K562 (cell line): ENCODE results near the gene COL13A1.

Experiments
- CBFA2T3 ChIP-seq: fragments of 450-650 bp; IDR thresholded peaks from 2 replicates; pipeline ENCODE4 v1.6.1; 2017
- NRF1 ChIP-seq, 2 experiments: fragments of 450-650 bp; IDR thresholded peaks in 1 of 2; conservative IDR thresholded peaks in 1 of 2; 2 replicates each; pipeline ENCODE4 v1.6.1; 2014; ENCODE audit warnings: mild to moderate bottlenecking in 2 of 2
- POLR2A ChIP-seq: fragments of 450-650 bp; conservative IDR thresholded peaks from 2 replicates; pipeline ENCODE4 v1.6.1; 2016
- ZNF24 ChIP-seq: fragments of 450-650 bp; IDR thresholded peaks from 2 replicates; pipeline ENCODE4 v1.6.1; 2016
- TF ChIP-seq, protein P1 (sequence below), 2 experiments: fragments of 450-650 bp; formaldehyde crosslinking in 1 of 2; IDR thresholded peaks; 2 replicates each; pipeline versions ENCODE4 v1.4.0 to v1.6.1; 2014 to 2020; ENCODE audit warnings: mild to moderate bottlenecking in 2 of 2, borderline replicate concordance in 1 of 2, low read depth in 1 of 2
- TF ChIP-seq, protein P2 (sequence below), 3 experiments: IDR thresholded peaks in 2 of 3; conservative IDR thresholded peaks in 1 of 3; 2 replicates each; pipeline ENCODE4 v1.5.1; 2011 to 2012; ENCODE audit warnings: low read length in 3 of 3, mild to moderate bottlenecking in 3 of 3, control low read depth in 2 of 3, improper control_type of control experiment in 1 of 3, inconsistent platforms in 1 of 3, low read depth in 1 of 3, mixed read lengths in 1 of 3, moderate library complexity in 1 of 3; ENCODE audit not compliant: insufficient read depth in 2 of 3
- TF ChIP-seq, protein P3 (sequence below): sonication (generic); formaldehyde crosslinking; IDR thresholded peaks from 2 replicates; pipeline ENCODE4 v1.8.0; 2022; ENCODE audit warnings: missing genetic modification reagents, mild to moderate bottlenecking, borderline replicate concordance
- TF ChIP-seq, protein P4 (sequence below), 3 experiments: fragments of 200-800 bp in 1 of 3; fragments of 250-450 bp in 1 of 3; fragments of 450-650 bp in 1 of 3; sonication (Bioruptor Pico) in 1 of 3; sonication (Bioruptor generic) in 1 of 3; formaldehyde crosslinking in 1 of 3; IDR thresholded peaks; 2 replicates each; pipeline versions ENCODE4 v1.6.1 to v1.8.0; 2016 to 2022; ENCODE audit warnings: mild to moderate bottlenecking in 2 of 3, missing genetic modification characterization in 2 of 3, missing compliant biosample characterization in 1 of 3, moderate library complexity in 1 of 3

DNA sequence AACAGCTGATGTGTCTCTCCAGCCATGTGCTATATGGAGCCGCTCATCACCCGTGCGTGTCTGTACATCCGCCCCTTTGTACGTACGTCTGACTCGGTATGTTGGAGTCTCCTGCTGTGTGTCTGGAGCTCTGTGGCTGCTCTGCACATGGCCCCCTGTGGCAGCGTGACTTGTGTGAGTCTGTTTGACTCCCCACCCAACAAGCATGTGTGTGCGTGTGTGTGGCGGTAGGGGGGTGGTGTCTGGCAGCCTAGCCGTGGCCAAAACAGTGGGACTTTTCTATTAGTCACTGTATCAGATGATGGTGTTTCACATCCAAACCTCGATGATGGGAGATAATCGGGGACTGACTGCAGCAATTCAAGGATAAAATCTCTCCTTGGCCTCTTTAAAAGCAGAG, 94.1 kb downstream of the COL13A1 start:
- TF ChIP-seq POLR2A, result no peak
- TF ChIP-seq ZNF24, result no peak
- TF ChIP-seq NRF1 (conservative IDR thresholded peaks at IDR 0.05 in 1 of 2, IDR thresholded peaks at IDR 0.05 in 1 of 2), result no peak
- TF ChIP-seq, protein P1, sequence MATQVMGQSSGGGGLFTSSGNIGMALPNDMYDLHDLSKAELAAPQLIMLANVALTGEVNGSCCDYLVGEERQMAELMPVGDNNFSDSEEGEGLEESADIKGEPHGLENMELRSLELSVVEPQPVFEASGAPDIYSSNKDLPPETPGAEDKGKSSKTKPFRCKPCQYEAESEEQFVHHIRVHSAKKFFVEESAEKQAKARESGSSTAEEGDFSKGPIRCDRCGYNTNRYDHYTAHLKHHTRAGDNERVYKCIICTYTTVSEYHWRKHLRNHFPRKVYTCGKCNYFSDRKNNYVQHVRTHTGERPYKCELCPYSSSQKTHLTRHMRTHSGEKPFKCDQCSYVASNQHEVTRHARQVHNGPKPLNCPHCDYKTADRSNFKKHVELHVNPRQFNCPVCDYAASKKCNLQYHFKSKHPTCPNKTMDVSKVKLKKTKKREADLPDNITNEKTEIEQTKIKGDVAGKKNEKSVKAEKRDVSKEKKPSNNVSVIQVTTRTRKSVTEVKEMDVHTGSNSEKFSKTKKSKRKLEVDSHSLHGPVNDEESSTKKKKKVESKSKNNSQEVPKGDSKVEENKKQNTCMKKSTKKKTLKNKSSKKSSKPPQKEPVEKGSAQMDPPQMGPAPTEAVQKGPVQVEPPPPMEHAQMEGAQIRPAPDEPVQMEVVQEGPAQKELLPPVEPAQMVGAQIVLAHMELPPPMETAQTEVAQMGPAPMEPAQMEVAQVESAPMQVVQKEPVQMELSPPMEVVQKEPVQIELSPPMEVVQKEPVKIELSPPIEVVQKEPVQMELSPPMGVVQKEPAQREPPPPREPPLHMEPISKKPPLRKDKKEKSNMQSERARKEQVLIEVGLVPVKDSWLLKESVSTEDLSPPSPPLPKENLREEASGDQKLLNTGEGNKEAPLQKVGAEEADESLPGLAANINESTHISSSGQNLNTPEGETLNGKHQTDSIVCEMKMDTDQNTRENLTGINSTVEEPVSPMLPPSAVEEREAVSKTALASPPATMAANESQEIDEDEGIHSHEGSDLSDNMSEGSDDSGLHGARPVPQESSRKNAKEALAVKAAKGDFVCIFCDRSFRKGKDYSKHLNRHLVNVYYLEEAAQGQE (IDR thresholded peaks at IDR 0.05; ENCODE audit: borderline replicate concordance), result no peak
- TF ChIP-seq, protein P1 (CRISPR knock-in tag; IDR thresholded peaks at IDR 0.05; ENCODE audit: low read depth), result no peak
- TF ChIP-seq, protein P2, sequence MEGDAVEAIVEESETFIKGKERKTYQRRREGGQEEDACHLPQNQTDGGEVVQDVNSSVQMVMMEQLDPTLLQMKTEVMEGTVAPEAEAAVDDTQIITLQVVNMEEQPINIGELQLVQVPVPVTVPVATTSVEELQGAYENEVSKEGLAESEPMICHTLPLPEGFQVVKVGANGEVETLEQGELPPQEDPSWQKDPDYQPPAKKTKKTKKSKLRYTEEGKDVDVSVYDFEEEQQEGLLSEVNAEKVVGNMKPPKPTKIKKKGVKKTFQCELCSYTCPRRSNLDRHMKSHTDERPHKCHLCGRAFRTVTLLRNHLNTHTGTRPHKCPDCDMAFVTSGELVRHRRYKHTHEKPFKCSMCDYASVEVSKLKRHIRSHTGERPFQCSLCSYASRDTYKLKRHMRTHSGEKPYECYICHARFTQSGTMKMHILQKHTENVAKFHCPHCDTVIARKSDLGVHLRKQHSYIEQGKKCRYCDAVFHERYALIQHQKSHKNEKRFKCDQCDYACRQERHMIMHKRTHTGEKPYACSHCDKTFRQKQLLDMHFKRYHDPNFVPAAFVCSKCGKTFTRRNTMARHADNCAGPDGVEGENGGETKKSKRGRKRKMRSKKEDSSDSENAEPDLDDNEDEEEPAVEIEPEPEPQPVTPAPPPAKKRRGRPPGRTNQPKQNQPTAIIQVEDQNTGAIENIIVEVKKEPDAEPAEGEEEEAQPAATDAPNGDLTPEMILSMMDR (IDR thresholded peaks at IDR 0.05 in 2 of 3, conservative IDR thresholded peaks at IDR 0.05 in 1 of 3; ENCODE audit: insufficient read depth in 2 of 3, low read depth in 1 of 3, low read length in 3 of 3), result no peak
- TF ChIP-seq, protein P3, sequence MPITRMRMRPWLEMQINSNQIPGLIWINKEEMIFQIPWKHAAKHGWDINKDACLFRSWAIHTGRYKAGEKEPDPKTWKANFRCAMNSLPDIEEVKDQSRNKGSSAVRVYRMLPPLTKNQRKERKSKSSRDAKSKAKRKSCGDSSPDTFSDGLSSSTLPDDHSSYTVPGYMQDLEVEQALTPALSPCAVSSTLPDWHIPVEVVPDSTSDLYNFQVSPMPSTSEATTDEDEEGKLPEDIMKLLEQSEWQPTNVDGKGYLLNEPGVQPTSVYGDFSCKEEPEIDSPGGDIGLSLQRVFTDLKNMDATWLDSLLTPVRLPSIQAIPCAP (CRISPR knock-in tag), result no peak
- TF ChIP-seq CBFA2T3, result no peak
- TF ChIP-seq, protein P4, sequence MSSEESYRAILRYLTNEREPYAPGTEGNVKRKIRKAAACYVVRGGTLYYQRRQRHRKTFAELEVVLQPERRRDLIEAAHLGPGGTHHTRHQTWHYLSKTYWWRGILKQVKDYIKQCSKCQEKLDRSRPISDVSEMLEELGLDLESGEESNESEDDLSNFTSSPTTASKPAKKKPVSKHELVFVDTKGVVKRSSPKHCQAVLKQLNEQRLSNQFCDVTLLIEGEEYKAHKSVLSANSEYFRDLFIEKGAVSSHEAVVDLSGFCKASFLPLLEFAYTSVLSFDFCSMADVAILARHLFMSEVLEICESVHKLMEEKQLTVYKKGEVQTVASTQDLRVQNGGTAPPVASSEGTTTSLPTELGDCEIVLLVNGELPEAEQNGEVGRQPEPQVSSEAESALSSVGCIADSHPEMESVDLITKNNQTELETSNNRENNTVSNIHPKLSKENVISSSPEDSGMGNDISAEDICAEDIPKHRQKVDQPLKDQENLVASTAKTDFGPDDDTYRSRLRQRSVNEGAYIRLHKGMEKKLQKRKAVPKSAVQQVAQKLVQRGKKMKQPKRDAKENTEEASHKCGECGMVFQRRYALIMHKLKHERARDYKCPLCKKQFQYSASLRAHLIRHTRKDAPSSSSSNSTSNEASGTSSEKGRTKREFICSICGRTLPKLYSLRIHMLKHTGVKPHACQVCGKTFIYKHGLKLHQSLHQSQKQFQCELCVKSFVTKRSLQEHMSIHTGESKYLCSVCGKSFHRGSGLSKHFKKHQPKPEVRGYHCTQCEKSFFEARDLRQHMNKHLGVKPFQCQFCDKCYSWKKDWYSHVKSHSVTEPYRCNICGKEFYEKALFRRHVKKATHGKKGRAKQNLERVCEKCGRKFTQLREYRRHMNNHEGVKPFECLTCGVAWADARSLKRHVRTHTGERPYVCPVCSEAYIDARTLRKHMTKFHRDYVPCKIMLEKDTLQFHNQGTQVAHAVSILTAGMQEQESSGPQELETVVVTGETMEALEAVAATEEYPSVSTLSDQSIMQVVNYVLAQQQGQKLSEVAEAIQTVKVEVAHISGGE (CRISPR knock-in tag; IDR thresholded peaks at IDR 0.05), result no peak
